ENCODE data around the gene FBXW12.
"Not testable (repeated sequence)": the region's sequence is repeated elsewhere in the genome, so short reads cannot be mapped to it uniquely, and the experiment has no call there.

FBXW12 gene

DNA sequence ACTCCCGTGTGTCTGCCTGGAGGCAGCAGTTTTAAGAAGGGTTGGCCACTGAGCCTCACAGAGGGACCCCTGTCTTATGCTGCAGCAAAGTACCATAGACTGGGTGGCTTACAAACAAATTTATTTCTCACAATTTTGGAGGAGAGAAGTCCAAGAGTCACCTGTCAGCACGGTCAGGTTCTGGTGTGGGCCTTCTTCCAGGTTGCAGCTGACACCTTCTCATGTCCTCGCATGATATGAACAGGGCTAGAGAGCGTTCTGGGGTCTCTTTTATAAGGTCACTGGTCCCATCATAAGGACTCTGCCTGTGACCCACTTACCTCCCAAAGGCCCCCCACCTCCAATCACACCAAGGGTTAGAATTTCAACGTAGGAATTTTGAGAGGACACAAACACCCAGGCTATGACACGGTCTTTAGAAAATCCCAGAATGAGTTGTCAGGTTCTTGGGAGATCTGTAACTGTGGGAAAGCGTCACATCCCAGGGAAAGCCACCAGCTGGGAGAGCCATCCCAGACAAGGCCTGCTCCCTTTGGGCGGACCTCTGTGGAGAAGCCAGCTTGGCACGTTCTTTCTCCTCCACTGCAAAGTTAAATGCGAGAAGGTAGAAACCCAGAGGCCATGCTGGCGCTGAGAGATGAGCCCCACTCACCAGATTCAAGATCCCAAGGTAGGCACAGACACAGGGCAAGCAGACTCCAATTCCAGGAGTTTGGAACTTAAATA, at the start of gene FBXW12:
Gene FBXW12, plus strand, starts transcription at position 569 of the 726 bp plus-strand sequence. CDS start 549 bp downstream, outside the sequence.
- DNase-seq = no peak

DNA sequence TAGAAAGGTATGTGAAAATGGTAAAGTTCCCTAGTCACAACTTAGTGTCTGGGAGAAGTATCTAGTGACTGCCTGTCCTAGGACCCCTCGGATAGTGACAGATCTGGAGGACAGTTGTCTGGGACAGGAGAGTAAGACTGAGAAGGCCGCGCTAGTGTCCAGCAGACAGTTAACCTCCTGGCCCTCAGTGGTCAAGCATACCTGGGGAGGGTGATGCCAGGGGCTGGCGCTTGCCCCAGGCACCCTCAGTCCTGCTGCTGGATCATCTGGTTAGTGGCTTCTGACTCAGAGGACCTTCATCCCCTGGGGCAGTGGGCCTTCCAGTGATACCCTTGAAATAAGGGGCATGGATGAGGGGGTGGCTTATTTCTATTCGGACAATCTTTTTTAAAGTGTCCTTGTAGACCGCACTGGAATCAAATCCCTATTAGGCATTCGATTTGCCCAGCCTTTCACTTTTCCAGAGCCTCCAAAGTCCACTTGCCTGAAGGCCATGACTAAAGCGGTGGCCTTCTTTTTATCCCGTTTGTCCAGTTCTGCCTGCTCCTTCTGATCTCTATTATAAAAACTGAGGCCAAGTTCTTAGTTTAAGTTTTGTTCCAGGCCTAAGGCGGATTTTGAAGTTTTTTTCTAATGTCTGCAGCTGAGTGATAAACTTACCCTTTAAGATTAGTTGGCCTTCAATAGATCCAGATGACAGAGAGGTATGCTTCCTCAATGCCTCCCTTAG, 40.1 kb upstream of the FBXW12 start:
- DNase-seq = not testable (repeated sequence)

- not testable (repeated sequence) for DNase-seq
Observed at GRCh38 chr3:48333346-48334245, 38.4 kb upstream of the FBXW12 start, which contains the start of gene SPINK8. Gene SPINK8, minus strand, starts transcription at chr3:48333661. Its CDS starts 5,320 bp downstream, at chr3:48328341.

- DNase-seq = no peak
Observed at GRCh38 chr3:48334605-48335004, 37.4 kb upstream of the FBXW12 start.

DNA sequence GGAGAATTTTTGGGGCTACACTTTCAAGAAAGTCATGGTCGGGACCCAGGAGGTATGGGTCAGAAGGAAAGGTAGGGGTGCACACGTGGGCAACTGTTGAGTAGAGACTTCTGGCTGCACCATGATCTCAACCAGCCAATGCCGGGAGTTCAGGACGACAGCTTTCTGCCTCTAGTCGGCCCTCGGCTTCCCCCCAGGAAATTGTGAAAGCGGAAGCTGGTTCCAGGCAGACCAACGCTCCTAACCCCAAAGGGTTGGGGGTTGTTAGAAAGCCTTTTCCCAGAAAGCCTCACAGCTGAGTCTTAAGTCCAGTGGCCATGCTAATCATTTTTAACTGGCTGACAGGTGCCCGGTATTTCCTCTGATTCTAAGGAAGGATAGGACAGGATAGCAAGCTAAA, 36.7 kb upstream of the FBXW12 start:
- DNase-seq = not testable (repeated sequence)

GRCh38 chr3:48337536-48337935, 34.5 kb upstream of the FBXW12 start:
- DNase-seq = not testable (repeated sequence)

GRCh38 chr3:48338635-48339034, 33.4 kb upstream of the FBXW12 start:
- DNase-seq = no peak

DNA sequence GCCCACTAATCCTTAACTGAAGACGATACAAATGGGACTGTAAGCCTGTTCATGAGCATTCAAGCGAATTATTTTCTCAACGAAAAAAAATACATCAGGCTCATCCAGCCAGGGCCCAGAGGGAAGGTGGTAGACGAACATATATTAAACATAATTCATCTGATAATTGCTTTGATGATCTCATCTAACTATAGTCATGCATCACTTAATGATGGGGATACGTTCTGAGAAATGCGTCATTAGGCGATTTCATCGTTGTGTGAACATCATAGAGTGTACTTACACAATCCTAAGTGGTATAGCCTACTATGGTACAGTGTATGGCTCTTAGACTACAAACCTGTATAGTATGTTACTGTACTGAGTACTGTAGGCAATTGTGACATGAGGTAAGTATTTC, 28.6 kb upstream of the FBXW12 start:
- no peak for DNase-seq

- DNase-seq = no peak
Observed at GRCh38 chr3:48344867-48345507, 27.0 kb upstream of the FBXW12 start.

DNA sequence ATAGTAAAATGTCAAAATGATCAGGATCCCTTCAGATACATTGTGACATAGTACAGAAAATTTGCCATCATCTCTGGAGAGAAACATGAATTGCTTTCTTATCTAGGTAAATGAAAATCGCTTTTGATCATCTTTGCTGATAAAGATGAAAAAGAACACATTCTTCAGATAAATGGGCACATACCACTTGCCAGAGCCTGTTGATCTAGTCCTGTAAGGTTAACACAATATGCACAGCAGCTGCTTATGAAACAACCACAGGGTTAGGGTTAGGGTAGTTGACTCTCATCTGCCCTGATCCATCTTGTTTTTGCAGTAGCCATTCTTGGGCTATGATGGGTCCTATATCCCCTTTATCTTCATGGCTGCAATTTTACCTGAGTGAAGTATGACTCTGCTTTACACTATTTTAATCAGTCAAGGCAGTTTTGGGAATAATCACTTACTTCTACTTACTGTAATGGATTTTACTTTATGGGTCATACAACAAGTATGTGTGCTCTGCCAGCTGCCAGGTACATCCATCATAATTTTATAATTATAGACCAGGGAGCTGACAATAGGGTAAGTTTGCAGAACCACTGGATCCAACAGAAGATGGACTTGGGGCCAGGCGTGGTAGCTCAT, 26.0 kb upstream of the FBXW12 start:
- no peak for DNase-seq

DNA sequence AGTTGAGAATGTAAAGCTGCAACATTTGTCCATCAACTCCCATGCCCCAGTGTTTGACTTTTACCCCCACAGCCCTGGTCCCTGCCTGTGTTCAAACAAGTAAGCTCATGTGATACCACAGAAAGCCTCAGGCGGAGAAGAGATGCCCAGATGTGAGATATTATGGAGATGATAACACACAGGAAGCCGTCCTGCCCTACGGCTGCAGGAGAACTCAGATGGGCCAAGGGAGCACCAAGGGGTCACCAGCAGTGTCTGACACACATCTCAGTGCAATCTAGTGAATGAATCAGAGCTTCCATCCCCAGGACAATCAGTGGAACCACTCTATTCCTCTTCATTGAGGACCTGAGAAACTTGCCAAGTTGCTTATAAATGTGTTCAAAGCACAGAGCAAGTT, 24.5 kb upstream of the FBXW12 start:
- DNase-seq = no peak

DNA sequence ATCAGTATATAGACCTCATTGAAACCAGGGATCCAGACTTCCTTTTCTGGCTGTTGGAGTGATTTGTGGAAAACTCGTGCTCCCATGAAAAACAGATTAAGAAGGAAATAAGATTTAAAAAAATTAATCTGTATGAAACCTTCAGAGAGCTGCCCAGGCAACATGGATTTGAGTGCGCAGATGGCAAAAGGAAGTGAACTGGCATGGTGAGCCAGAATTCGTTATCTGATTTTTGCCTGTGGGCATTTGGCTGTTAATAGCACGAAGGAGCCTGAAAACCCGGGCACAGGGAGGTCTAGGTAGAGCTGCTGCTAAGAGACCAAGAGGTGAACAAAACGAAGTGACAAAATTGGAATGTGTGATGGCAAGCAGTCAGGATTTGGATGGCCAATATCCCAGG, 19.5 kb upstream of the FBXW12 start:
- no peak for DNase-seq

DNA sequence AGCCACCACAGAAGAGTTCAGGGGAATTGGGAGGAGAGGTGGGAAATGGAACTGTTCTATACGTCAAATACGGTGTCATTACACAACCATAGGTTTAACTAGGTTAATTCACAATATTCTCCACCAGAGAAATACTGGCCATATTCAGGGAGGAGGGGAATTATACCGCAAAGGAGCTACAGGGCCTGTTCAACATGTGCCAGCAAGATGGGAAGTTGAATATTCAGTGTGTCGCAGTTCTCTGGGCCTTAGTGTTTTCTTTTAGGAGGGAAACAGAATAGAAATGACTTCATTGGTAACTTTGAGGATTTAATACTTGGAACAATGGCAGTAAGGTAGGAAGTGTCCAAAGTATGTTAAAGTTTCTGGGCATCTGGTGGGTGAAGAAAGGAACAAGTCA, 18.0 kb upstream of the FBXW12 start:
- no peak for DNase-seq

DNA sequence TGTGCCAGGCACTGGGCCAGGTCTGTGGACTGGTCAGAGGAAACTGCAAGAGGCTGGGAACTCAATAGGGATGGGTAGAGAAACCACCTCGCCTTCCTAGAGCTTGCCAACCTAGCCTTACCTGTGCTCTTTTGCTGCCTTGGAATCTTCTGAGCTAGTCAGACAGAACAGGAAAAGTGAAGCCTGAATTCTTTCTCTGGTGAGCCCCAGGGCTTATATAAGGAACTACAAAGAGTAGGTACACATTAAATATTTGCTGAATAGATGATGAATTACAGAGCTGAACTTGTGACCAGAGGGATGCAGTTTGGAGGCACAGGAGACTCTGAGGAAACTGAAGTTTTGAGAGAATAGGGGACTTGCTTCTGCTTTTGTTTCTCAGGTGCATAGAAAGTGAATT, 15.6 kb upstream of the FBXW12 start:
- DNase-seq = no peak

DNA sequence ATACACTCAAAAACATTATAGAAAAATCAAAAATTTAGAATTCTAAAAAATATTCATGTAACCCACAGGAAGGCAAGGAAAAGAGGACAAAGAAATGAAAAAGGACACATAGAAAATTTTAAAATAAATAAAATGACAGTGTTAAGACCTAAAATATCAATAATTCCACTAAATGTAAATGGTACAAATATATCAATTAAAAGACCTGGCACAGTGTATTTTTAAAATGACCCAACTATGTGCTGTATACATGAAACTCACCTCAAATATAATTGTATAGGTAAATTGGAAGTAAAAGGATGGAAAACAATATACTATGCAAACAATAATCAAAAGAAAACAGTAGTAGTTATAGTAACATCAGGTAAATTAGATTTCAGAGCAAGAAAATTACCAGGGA, 10.1 kb upstream of the FBXW12 start:
- DNase-seq = no peak

- DNase-seq = no peak
Observed at GRCh38 chr3:48364840-48365239, 7.2 kb upstream of the FBXW12 start.

DNA sequence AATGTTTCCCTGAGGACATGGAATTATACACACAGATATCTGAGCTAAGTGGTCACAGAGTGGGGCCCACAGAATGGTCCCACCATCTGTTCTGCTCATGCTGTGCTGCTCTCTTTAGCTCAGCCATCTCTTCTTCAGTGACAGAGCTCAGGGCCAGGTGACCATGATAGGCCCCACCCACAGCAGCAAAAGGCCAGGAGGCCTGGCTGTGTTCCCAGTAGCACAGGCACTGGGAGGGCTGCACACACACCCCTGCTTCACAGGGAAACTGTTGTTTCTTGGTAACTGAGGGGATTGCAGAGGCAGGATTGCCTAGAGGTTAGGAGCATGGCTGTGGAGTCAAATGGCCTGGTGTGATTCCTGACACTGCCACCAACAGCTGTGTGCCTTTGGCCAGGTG, 4.8 kb upstream of the FBXW12 start:
- DNase-seq = no peak

DNA sequence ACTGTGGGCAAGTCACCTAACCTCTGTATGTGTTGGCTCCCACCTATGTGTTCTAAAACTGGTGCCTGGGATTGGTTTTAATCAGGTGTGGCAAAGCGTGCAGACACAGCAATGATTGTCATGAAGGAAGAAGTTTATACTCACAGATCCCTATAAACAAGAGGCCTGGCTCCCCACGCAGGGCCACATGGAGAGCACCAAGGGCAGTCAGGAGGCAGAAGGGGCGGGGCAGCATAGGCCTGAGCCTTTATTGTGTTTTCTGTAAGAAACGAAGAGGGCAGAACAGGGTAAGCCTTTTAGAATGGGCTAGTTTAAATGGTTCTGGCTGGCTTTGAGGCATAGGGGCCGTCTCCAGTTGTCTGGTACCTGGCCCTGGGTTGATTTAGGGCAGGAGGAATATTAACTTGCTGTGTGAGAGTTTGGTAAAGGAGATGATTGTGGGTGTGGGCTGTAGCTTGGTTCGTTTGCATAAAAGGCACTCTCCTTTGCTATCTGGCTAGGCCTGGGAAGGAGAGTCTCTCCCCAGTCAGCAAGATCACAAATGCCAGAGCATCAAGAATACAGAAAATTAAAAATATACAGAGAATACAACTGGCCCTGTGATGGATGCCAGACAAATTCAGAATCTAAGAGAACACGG, 2.2 kb upstream of the FBXW12 start:
- DNase-seq = no peak

GRCh38 chr3:48370333-48370713, 1.7 kb upstream of the FBXW12 start:
- DNase-seq = no peak

- no peak for DNase-seq
Observed at GRCh38 chr3:48372377-48372770, 355 bp downstream of the FBXW12 start.

DNA sequence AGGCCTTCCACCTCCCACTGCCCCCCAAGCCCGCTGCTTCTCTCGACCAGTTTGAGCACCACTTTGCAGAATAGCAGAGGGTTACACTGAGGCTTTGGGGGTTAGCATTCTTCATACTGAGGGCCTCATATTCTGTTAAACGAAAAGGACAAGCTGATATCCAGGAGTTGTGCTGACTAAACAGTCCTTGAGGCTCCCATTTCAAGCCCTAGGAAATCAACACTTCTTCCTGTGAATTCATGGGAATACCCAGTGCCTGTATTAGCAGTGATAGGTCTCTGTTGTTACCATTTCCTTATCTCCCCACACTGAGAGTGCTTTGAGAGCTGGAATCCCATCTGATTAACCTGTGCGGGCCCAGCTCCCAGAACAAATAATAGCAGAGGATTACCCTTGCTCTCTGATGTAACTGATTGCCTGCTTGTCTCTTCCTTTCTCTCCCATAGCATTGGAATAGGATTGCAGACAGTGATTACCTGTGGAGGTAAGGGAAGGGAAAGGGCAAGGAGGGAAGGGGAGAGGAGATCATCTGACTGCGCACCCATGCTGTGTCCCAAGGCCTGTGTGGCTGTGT, 930 bp downstream of the FBXW12 start:
- DNase-seq = no peak

DNA sequence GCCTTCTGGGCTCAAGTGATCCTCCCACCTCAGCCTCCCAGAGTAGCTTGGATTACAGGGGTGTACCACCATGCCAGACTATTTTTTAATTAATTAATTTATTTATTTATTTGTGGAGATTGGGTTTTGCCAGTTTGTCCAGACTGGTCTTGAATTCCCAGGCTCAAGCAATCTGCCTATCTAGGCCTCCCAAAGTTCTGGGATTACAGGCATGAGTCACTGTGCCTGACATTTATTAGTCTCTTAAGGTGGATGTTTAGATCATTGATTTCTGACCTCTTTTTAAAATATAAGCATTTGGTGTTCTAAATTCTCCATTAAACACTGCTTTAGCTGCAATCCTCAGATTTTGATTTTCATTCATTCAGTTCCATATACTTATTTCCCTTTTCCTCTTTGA, 15.6 kb downstream of the FBXW12 start:
- DNase-seq = no peak
